Liver (tissue), 3 donors: ENCODE data around the gene MED15.

ENCODE experiments used
- CTCF ChIP-seq: fragments of 150-350 bp; IDR thresholded peaks from 2 replicates; pipeline ENCODE4 v1.5.1; 2017; ENCODE audit warnings: improper control_type of control experiment, low read depth, low read length; ENCODE audit not compliant: missing input control
- MAX ChIP-seq: IDR thresholded peaks from 2 replicates; pipeline ENCODE4 v1.6.1; 2016; ENCODE audit warnings: antibody characterized with exemption
- TAF1 ChIP-seq: conservative IDR thresholded peaks from 2 replicates; pipeline ENCODE4 v1.6.1; 2016; ENCODE audit warnings: antibody characterized with exemption, mild to moderate bottlenecking
- ZBTB33 ChIP-seq: IDR thresholded peaks from 2 replicates; pipeline ENCODE4 v1.6.1; 2016; ENCODE audit warnings: antibody characterized with exemption
- TF ChIP-seq, protein P1 (sequence below): IDR thresholded peaks from 2 replicates; pipeline ENCODE4 v1.6.1; 2016; ENCODE audit warnings: antibody characterized with exemption, mild to moderate bottlenecking
- donor health status: healthy.
- donor health status: healthy.

GRCh38 chr22:20531154-20531403 lies 23.7 kb downstream of the MED15 start:
- TF ChIP-seq CTCF (no peak), TAF1 (no peak), MAX (no peak), ZBTB33 (no peak)
- TF ChIP-seq, protein P1, sequence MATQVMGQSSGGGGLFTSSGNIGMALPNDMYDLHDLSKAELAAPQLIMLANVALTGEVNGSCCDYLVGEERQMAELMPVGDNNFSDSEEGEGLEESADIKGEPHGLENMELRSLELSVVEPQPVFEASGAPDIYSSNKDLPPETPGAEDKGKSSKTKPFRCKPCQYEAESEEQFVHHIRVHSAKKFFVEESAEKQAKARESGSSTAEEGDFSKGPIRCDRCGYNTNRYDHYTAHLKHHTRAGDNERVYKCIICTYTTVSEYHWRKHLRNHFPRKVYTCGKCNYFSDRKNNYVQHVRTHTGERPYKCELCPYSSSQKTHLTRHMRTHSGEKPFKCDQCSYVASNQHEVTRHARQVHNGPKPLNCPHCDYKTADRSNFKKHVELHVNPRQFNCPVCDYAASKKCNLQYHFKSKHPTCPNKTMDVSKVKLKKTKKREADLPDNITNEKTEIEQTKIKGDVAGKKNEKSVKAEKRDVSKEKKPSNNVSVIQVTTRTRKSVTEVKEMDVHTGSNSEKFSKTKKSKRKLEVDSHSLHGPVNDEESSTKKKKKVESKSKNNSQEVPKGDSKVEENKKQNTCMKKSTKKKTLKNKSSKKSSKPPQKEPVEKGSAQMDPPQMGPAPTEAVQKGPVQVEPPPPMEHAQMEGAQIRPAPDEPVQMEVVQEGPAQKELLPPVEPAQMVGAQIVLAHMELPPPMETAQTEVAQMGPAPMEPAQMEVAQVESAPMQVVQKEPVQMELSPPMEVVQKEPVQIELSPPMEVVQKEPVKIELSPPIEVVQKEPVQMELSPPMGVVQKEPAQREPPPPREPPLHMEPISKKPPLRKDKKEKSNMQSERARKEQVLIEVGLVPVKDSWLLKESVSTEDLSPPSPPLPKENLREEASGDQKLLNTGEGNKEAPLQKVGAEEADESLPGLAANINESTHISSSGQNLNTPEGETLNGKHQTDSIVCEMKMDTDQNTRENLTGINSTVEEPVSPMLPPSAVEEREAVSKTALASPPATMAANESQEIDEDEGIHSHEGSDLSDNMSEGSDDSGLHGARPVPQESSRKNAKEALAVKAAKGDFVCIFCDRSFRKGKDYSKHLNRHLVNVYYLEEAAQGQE: no peak
